Natural killer cell (primary cell): ENCODE results near the gene C1orf185. TPM values are rescaled to one million over a fixed set of nuclear protein-coding genes. Genes with fewer than 3 reads are reported as not detected.

ENCODE experiments used
- ATAC-seq, 3 donors: fragments of 150-1000 bp in 2 of 3; fragments of 200-7000 bp in 1 of 3; cut with Tn5 transposase; 1 replicate in 1 of 3; 2 replicates in 2 of 3; pipeline ENCODE4 v1.10.0; 2021; ENCODE audit warnings: mild to moderate bottlenecking in 2 of 3, moderate library complexity in 2 of 3
- DNase-seq, 2 donors: peaks; one replicate each; pipeline versions ENCODE4 v3.0.0 to v3.0.0-alpha.2; 2013 to 2021; ENCODE audit warnings: mixed read lengths in 1 of 2
- H3K27ac ChIP-seq: one replicate; pipeline ENCODE4 v1.5.1; 2013; ENCODE audit warnings: mild to moderate bottlenecking, low read length
- H3K27me3 ChIP-seq: one replicate; pipeline ENCODE4 v1.6.1; 2013; ENCODE audit warnings: low read length; ENCODE audit not compliant: control insufficient read depth, insufficient read depth
- H3K36me3 ChIP-seq: one replicate; pipeline ENCODE4 v1.6.1; 2013; ENCODE audit warnings: low read length; ENCODE audit not compliant: control insufficient read depth, insufficient read depth
- H3K4me1 ChIP-seq: one replicate; pipeline ENCODE4 v1.6.1; 2013; ENCODE audit warnings: low read length; ENCODE audit not compliant: control insufficient read depth, insufficient read depth
- H3K4me3 ChIP-seq: one replicate; pipeline ENCODE4 v1.5.1; 2013; ENCODE audit warnings: low read length
- H3K9me3 ChIP-seq: one replicate; pipeline ENCODE4 v1.6.1; 2013; ENCODE audit warnings: low read length; ENCODE audit not compliant: control insufficient read depth, insufficient read depth
- H3K27ac Mint-ChIP-seq, 2 donors: one replicate each; pipeline ENCODE4 v1.8.0; 2022; ENCODE audit warnings: mild to moderate bottlenecking in 2 of 2, mixed read lengths in 2 of 2, moderate library complexity in 1 of 2
- H3K27me3 Mint-ChIP-seq, 2 donors: one replicate each; pipeline ENCODE4 v1.8.0; 2022; ENCODE audit warnings: low read depth in 2 of 2, mixed read lengths in 2 of 2
- H3K36me3 Mint-ChIP-seq: one replicate; pipeline ENCODE4 v1.8.0; 2022; ENCODE audit warnings: mixed read lengths
- H3K4me1 Mint-ChIP-seq, 2 donors: one replicate each; pipeline ENCODE4 v1.8.0; 2022; ENCODE audit warnings: mixed read lengths in 2 of 2
- H3K4me3 Mint-ChIP-seq: one replicate; pipeline ENCODE4 v1.8.0; 2022; ENCODE audit warnings: mild to moderate bottlenecking, moderate library complexity, mixed read lengths
- H3K9me3 Mint-ChIP-seq, 2 donors: one replicate each; pipeline ENCODE4 v1.8.0; 2022; ENCODE audit warnings: mixed read lengths in 2 of 2
- CTCF ChIP-seq: fragments of 200-600 bp; IDR thresholded peaks from one replicate; pipeline ENCODE4 v1.8.0; 2022; ENCODE audit warnings: antibody characterized with exemption
- WGBS: methylation state at CpG from one replicate; pipeline ENCODE4 v1.1.7; 2013; ENCODE audit warnings: missing lambda C conversion rate; ENCODE audit not compliant: insufficient coverage; 5-methylcytosine and 5-hydroxymethylcytosine counted together
- intact Hi-C: fragments of 100-400 bp; cut with micrococcal nuclease; formaldehyde crosslinking; loops from one replicate; pipeline ENCODE4 v1.14.2; 2022
- total RNA-seq, 4 donors: library from RNA; stranded (reverse); fragments of 120-200 nt in 1 of 4; gene quantifications; one replicate each; pipeline versions ENCODE4 v1.2.3 to v1.2.4, GENCODE V29; 2013 to 2022

Gene C1orf185
- total RNA-seq, 3 donors from 2014 or later (not counting 1 experiment from before 2014, with no cell fraction given), result not detected

- no peaks in the 10 kb centered on the region for H3K9me3 ChIP-seq
- no peak overlapping the region for H3K4me3 Mint-ChIP-seq
- no peaks in the 10 kb centered on the region for H3K27me3 ChIP-seq
- ATAC-seq (no peak), DNase-seq (no peak)
- no peaks in the 10 kb centered on the region for H3K4me1 Mint-ChIP-seq
- H3K36me3 Mint-ChIP-seq, result no peaks in the 10 kb centered on the region
- H3K36me3 ChIP-seq, result no peaks in the 10 kb centered on the region
- H3K4me1 ChIP-seq, result no peaks in the 10 kb centered on the region
- no peak overlapping the region for H3K27ac Mint-ChIP-seq
- H3K9me3 Mint-ChIP-seq, result no peaks in the 10 kb centered on the region
- H3K27ac ChIP-seq, result no peak overlapping the region
- TF ChIP-seq CTCF, result no peak
- intact Hi-C loops, result no loop called here
- no peak overlapping the region for H3K4me3 ChIP-seq
- peaks cover 12 to 24% of the 10 kb centered on the region in 2 donors for H3K27me3 Mint-ChIP-seq
Observed at GRCh38 chr1:51070011-51070410, 32.0 kb upstream of the C1orf185 start.

DNA sequence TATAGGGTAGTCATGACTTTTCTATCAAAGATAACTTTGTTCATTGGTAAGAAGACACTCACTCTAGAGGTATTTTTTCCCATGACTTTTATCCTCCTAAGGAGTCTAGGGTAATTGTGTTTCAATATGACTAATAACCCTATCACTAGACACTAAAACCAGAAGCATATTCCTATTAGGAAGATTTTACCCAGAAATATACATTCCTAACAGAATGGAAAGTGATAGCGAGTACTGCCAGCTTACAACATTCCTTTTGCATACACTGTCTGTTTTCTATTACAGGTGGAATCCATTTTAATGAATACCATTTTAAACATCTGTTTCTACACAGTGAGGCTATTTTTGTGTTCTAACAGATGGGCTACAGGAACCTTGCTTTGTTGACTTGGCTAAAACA is 31.4 kb upstream of the C1orf185 start:
- TF ChIP-seq CTCF, result no peak
- Histone ChIP-seq H3K9me3 (no peaks in the 10 kb centered on the region), H3K4me3 (no peak overlapping the region), H3K36me3 (no peaks in the 10 kb centered on the region), H3K27ac (no peak overlapping the region), H3K27me3 (no peaks in the 10 kb centered on the region), H3K4me1 (no peaks in the 10 kb centered on the region)
- Mint-ChIP-seq H3K4me1 (no peaks in the 10 kb centered on the region), H3K9me3 (no peaks in the 10 kb centered on the region), H3K27ac (no peak overlapping the region), H3K27me3 (peaks cover 12 to 26% of the 10 kb centered on the region in 2 donors), H3K4me3 (no peak overlapping the region), H3K36me3 (no peaks in the 10 kb centered on the region)
- intact Hi-C loops, result no loop called here
- 100% methylated on average over 1 of the region's 1 CpG for WGBS
- DNase-seq (no peak), ATAC-seq (no peak)

DNA sequence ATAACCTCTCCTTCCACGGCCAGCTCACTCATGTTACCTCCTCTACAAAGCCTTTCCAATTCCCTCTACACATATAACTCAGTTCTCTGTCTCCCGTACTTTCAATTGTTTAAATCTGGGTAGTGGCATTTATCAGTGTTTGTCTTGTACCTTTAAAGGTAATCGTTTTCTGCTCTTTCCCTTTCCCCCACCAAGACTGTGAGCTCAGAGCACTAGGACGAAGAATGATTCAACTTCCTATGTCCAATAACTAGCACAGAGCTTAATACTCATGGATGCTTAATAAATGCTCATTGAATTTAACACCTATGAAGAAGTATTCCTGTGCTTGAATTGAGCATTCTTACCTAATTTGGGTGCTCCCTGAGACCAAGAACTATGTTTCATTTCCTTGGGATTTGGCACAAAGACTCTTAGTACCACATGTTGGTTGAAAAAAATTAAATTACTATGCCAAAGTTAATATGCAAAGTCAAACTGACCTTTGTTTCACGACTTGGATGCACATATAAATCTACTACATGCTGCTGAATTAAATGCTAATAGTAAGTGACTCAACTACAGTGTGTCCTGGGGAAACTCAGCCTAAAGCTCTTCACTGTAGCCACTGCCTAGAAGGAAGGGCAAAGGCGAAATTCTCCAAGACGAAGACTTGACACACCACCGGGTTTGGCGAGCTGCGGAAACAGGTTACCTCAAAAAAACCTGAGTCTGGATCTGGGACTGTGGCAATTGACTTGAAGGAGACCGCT is 30.6 kb upstream of the C1orf185 start:
- H3K36me3 ChIP-seq, result no peaks in the 10 kb centered on the region
- no peak for DNase-seq
- H3K9me3 ChIP-seq, result no peaks in the 10 kb centered on the region
- TF ChIP-seq CTCF, result no peak
- H3K27me3 Mint-ChIP-seq, result peaks cover 12 to 26% of the 10 kb centered on the region in 2 donors
- no peak overlapping the region for H3K4me3 ChIP-seq
- no peaks in the 10 kb centered on the region for H3K4me1 ChIP-seq
- no peak overlapping the region for H3K27ac ChIP-seq
- WGBS, result 85% methylated on average over 10 of the region's 11 CpGs
- no peaks in the 10 kb centered on the region for H3K27me3 ChIP-seq
- no peak overlapping the region for H3K4me3 Mint-ChIP-seq
- H3K27ac Mint-ChIP-seq, result no peak overlapping the region
- intact Hi-C loops, result no loop called here
- no peak for ATAC-seq
- no peaks in the 10 kb centered on the region for H3K36me3 Mint-ChIP-seq
- H3K9me3 Mint-ChIP-seq, result no peaks in the 10 kb centered on the region
- no peaks in the 10 kb centered on the region for H3K4me1 Mint-ChIP-seq

GRCh38 chr1:51072043-51072439 is 30.0 kb upstream of the C1orf185 start:
- no peak for DNase-seq
- H3K27me3 Mint-ChIP-seq, result peaks cover 12 to 26% of the 10 kb centered on the region in 2 donors
- intact Hi-C loops, result no loop called here
- no peak for ATAC-seq
- 88% methylated on average over 16 of the region's 16 CpGs for whole genome bisulfite sequencing
- H3K9me3 ChIP-seq, result no peaks in the 10 kb centered on the region
- no peaks in the 10 kb centered on the region for H3K9me3 Mint-ChIP-seq
- H3K4me1 Mint-ChIP-seq, result no peaks in the 10 kb centered on the region
- no peak overlapping the region for H3K27ac ChIP-seq
- TF ChIP-seq CTCF, result no peak
- no peak overlapping the region for H3K4me3 ChIP-seq
- no peaks in the 10 kb centered on the region for H3K4me1 ChIP-seq
- H3K4me3 Mint-ChIP-seq, result no peak overlapping the region
- H3K36me3 Mint-ChIP-seq, result no peaks in the 10 kb centered on the region
- H3K27me3 ChIP-seq, result no peaks in the 10 kb centered on the region
- no peaks in the 10 kb centered on the region for H3K36me3 ChIP-seq
- no peak overlapping the region for H3K27ac Mint-ChIP-seq
